AG09309 (cell line): ENCODE data around the gene OR1I1.

Experiments used
- DNase-seq: peaks from one replicate; pipeline ENCODE4 v3.0.0-alpha.2; 2010; ENCODE audit warnings: low read depth
- H3K4me3 ChIP-seq: 2 replicates; pipeline ENCODE4 v1.5.1; 2011; ENCODE audit warnings: mild to moderate bottlenecking, low read depth, low read length, moderate library complexity; ENCODE audit not compliant: control insufficient read depth
- TF ChIP-seq, protein P1 (sequence below): IDR thresholded peaks from 2 replicates; pipeline ENCODE4 v1.5.1; 2011; ENCODE audit warnings: mild to moderate bottlenecking, low read depth, low read length, inconsistent platforms; ENCODE audit not compliant: insufficient read depth, control insufficient read depth; ENCODE audit errors: missing control alignments

OR1I1 gene

GRCh38 chr19:15116856-15117255, 34.8 kb downstream of the OR1I1 start:
- no peak overlapping the region for H3K4me3 ChIP-seq
- TF ChIP-seq, protein P1, sequence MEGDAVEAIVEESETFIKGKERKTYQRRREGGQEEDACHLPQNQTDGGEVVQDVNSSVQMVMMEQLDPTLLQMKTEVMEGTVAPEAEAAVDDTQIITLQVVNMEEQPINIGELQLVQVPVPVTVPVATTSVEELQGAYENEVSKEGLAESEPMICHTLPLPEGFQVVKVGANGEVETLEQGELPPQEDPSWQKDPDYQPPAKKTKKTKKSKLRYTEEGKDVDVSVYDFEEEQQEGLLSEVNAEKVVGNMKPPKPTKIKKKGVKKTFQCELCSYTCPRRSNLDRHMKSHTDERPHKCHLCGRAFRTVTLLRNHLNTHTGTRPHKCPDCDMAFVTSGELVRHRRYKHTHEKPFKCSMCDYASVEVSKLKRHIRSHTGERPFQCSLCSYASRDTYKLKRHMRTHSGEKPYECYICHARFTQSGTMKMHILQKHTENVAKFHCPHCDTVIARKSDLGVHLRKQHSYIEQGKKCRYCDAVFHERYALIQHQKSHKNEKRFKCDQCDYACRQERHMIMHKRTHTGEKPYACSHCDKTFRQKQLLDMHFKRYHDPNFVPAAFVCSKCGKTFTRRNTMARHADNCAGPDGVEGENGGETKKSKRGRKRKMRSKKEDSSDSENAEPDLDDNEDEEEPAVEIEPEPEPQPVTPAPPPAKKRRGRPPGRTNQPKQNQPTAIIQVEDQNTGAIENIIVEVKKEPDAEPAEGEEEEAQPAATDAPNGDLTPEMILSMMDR = no peak
- no peak for DNase-seq

DNA sequence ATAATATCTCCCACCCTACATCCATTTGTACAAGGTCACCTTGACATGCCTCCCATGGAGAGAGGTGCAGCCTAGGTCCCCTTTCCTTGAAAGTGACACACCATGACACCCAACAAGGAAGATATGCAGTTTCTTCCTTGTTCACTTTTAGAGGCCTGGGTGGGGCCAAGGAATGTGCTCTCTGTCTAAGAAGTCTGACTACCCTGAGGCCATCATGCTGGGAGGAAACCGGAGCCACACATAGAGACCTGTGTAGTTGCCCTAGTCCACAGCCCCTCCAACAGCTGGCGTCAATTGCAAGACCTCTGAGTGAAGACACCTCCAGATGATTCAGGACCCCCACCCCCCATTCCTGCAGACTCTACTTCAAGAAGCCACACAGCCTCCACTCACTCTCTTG, 36.2 kb downstream of the OR1I1 start:
- TF ChIP-seq, protein P1 = no peak
- DNase-seq = no peak

DNA sequence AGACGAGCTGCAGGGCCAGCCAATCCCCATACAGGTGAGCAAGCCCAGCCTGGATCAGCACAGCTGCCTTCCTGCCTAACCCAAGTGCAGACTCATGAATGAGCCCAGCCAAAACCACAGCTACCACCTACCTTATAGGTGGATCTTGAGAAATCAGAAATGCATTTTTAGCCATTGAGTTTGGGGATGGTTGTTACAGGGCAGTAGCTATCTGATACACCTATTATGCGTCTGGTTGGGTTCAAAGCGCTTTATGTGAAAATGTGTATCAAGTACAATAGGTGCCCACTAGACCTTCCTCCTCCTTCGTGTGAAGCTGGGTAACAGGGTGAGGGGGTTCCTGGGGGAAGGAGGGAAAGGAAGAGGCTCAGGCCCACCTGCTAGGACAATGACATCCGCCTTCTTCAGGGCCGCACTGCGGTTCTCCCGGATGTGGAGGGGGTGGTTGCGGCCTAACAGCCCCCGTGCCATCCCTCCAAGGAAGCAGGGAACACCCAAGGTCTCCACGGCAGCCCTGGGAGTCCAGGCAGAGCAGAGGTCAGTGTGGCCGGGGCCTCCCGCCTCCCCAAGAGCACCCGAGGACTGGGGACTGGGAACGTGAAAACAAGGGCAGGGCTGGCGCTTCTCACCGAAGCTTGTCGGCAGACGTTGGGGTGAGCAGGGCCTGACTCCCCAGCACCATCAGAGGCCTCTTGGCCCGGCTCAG, 36.9 kb downstream of the OR1I1 start:
- TF ChIP-seq, protein P1 = no peak

More for the DNA sequence above, 36.2 kb downstream of the OR1I1 start:
- no peak overlapping the region for H3K4me3 ChIP-seq

DNA sequence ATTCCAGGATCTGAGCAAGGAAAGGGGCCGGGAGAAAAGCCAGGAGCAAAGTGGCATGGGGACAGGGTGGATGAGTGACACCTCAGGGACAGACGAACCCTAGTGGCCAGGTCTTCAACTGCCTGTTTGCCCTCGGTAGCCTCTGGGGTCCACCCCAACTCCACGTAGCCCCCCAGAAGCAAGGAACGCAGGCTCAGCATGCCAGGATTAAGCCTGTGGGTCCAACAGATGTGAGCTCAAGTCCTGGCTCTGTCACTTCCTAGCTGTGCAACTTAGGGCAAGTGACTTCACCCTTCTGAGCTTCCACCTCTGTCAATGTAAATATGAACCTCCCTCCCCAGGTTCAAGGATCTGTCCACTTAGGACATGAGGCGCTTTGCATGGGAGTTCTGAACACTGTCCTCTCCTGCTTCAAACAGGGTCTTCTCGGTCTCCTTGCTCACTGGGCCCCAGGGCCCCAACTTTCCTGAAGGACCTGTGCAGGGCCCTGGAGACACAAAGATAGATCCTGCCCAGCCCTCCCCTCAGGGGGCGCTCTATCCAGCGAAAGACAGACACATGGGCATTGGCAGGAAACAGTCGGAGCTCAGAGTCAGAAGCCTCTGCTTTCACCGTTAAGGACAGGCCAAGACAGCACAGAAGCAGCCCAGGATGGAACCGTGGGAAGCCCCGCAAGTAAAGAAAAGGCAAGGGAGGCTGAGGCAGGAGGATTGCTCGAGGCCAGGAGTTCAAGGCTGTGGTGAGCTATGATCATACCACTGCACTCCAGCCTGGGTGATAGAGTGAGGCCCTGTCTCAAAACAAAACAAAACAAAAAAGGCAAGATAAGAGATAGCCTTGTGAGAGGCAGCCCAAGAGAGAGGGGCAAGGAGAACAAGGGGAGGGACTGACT, 38.4 kb downstream of the OR1I1 start:
- no peak overlapping the region for H3K4me3 ChIP-seq
- no peak for DNase-seq
- TF ChIP-seq, protein P1 = no peak

More for the DNA sequence above, 36.9 kb downstream of the OR1I1 start:
- no peak for DNase-seq
- no peak overlapping the region for H3K4me3 ChIP-seq

DNA sequence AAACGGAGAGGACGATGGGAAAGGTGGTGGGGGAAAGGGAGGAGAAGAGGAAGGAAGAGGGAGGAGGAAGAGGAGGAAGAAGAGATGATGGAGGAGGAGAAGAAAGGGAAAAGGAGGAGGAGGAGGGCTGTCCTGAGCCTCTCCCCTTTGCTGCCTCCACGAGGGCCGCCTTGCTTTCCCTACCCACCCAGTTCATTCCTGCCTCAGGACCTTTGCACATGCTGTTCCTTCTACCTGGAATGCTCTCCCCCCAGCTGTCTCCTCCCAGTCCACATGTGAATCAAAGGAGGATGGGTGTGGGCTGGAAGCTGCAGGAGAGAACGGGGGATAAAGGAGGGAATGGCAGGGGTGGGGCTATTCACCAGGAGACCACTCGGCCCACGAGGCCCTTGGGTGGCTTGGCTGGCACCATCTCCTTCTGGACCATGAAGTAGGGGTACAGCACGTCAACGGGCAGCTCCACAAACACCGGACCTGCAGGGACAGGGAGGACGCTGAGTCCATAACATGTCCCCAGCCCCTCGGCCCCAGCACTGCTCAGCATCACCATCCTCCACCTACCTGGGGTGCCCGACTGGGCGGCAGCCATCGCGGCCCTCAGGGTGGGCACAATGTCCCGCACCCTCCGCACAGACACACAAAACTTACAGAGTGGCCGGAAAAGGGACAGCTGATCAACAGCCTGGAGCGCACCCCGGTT, 40.5 kb downstream of the OR1I1 start:
- DNase-seq = no peak
- TF ChIP-seq, protein P1 = no peak
- no peak overlapping the region for H3K4me3 ChIP-seq
